GM19395 (cell line): ENCODE measurements around the gene PTAR1.

Experiments used
- ATAC-seq: cut with Tn5 transposase; IDR thresholded peaks from one replicate; pipeline ENCODE4 v1.9.1; 2021; ENCODE audit warnings: mild to moderate bottlenecking, moderate library complexity; ENCODE audit not compliant: unreplicated experiment

PTAR1 gene

GRCh38 chr9:69753830-69754229 lies 6.0 kb downstream of the PTAR1 start:
- ATAC-seq = no peak

- no peak for ATAC-seq
These were observed 9.7 kb downstream of the PTAR1 start for GRCh38 chr9:69750085-69750484.

- no peak for ATAC-seq
These were observed 11.5 kb downstream of the PTAR1 start for GRCh38 chr9:69748304-69748703.

- no peak for ATAC-seq
These were observed 12.8 kb downstream of the PTAR1 start for GRCh38 chr9:69746859-69747560.

- no peak for ATAC-seq
These were observed 13.9 kb downstream of the PTAR1 start for GRCh38 chr9:69745716-69746437.

- ATAC-seq = no peak
These were observed 15.0 kb downstream of the PTAR1 start for GRCh38 chr9:69744688-69745380.

- ATAC-seq = peak; percentile 61
These were observed 15.9 kb downstream of the PTAR1 start for GRCh38 chr9:69743930-69744329.

- no peak for ATAC-seq
These were observed 18.8 kb downstream of the PTAR1 start for GRCh38 chr9:69740872-69741505.

- ATAC-seq = no peak
These were observed 28.5 kb downstream of the PTAR1 start for GRCh38 chr9:69731348-69731747.

- ATAC-seq = no peak
These were observed 39.8 kb downstream of the PTAR1 start for GRCh38 chr9:69719983-69720382.

- no peak for ATAC-seq
These were observed 40.4 kb downstream of the PTAR1 start for GRCh38 chr9:69719367-69719766.

GRCh38 chr9:69718218-69718617 lies 41.6 kb downstream of the PTAR1 start:
- ATAC-seq = no peak

- no peak for ATAC-seq
These were observed 44.0 kb downstream of the PTAR1 start for GRCh38 chr9:69715825-69716224.

- no peak for ATAC-seq
These were observed 44.7 kb downstream of the PTAR1 start for GRCh38 chr9:69715096-69715495.

- ATAC-seq = no peak
These were observed 62.3 kb downstream of the PTAR1 start for GRCh38 chr9:69697475-69697874.

- no peak for ATAC-seq
These were observed 63.0 kb downstream of the PTAR1 start for GRCh38 chr9:69696802-69697201.

- no peak for ATAC-seq
These were observed 69.7 kb downstream of the PTAR1 start for GRCh38 chr9:69689991-69690538.

- no peak for ATAC-seq
These were observed 75.9 kb downstream of the PTAR1 start for GRCh38 chr9:69683927-69684326.

- no peak for ATAC-seq
These were observed 80.8 kb downstream of the PTAR1 start for GRCh38 chr9:69678843-69679538.

GRCh38 chr9:69677931-69678330 lies 81.9 kb downstream of the PTAR1 start:
- ATAC-seq = no peak

GRCh38 chr9:69675563-69675962 lies 84.2 kb downstream of the PTAR1 start:
- no peak for ATAC-seq
